SK-N-SH treated with all-trans-retinoic acid at 6 μM for 48 hours (cell line): ENCODE results near the gene SLC30A4.
"Not testable (repeated sequence)": the region's sequence is repeated elsewhere in the genome, so short reads cannot be mapped to it uniquely, and the experiment has no call there.

Experiments used
- ATAC-seq: fragments of 200-7000 bp; cut with Tn5 transposase; 3 replicates; pipeline ENCODE4 v1.9.1; 2020; ENCODE audit warnings: mild to moderate bottlenecking, moderate library complexity
- ARNTL ChIP-seq: fragments of 450-650 bp; formaldehyde crosslinking; IDR thresholded peaks from 2 replicates; pipeline ENCODE4 v1.5.0; 2020; ENCODE audit warnings: low read depth, mild to moderate bottlenecking, moderate library complexity, borderline replicate concordance
- CSDC2 ChIP-seq: fragments of 250-450 bp; sonication (Bioruptor Pico); IDR thresholded peaks from 2 replicates; pipeline ENCODE4 v1.5.0; 2020; ENCODE audit warnings: mild to moderate bottlenecking, moderate library complexity
- ESRRG ChIP-seq: fragments of 250-450 bp; sonication (Bioruptor Pico); IDR thresholded peaks from 2 replicates; pipeline ENCODE4 v1.6.1; 2021; ENCODE audit warnings: mild to moderate bottlenecking
- GLIS3 ChIP-seq: fragments of 250-450 bp; sonication (Bioruptor Pico); IDR thresholded peaks from 2 replicates; pipeline ENCODE4 v1.5.0; 2020; ENCODE audit warnings: mild to moderate bottlenecking, moderate library complexity
- ISL1 ChIP-seq: fragments of 250-450 bp; sonication (Bioruptor Pico); IDR thresholded peaks from 2 replicates; pipeline ENCODE4 v2.1.2; 2022; ENCODE audit warnings: mild to moderate bottlenecking, moderate library complexity
- PPARA ChIP-seq: fragments of 250-450 bp; sonication (Bioruptor Pico); IDR thresholded peaks from 2 replicates; pipeline ENCODE4 v1.5.0; 2020; ENCODE audit warnings: mild to moderate bottlenecking, borderline replicate concordance
- RARB ChIP-seq: fragments of 250-450 bp; sonication (Bioruptor Pico); IDR thresholded peaks from 2 replicates; pipeline ENCODE4 v1.8.0; 2021; ENCODE audit warnings: mild to moderate bottlenecking, moderate library complexity
- SNAI2 ChIP-seq: fragments of 250-450 bp; sonication (Bioruptor Pico); IDR thresholded peaks from 2 replicates; pipeline ENCODE4 v1.5.0; 2020; ENCODE audit warnings: mild to moderate bottlenecking, moderate library complexity
- TCF4 ChIP-seq: fragments of 250-450 bp; sonication (Bioruptor Pico); IDR thresholded peaks from 2 replicates; pipeline ENCODE4 v1.8.0; 2021; ENCODE audit warnings: mild to moderate bottlenecking, moderate library complexity, borderline replicate concordance
- TOX ChIP-seq: fragments of 250-450 bp; sonication (Bioruptor Pico); IDR thresholded peaks from 2 replicates; pipeline ENCODE4 v1.8.0; 2021; ENCODE audit warnings: mild to moderate bottlenecking, moderate library complexity, borderline replicate concordance
- ZC3H10 ChIP-seq: fragments of 250-450 bp; sonication (Bioruptor Pico); IDR thresholded peaks from 2 replicates; pipeline ENCODE4 v1.5.1; 2021; ENCODE audit warnings: mild to moderate bottlenecking, moderate library complexity
- ZFP3 ChIP-seq: fragments of 250-450 bp; sonication (Bioruptor Pico); IDR thresholded peaks from 2 replicates; pipeline ENCODE4 v1.5.0; 2020; ENCODE audit warnings: mild to moderate bottlenecking, moderate library complexity
- ZFP30 ChIP-seq: fragments of 450-650 bp; formaldehyde crosslinking; IDR thresholded peaks from 2 replicates; pipeline ENCODE4 v1.5.0; 2022; ENCODE audit warnings: mild to moderate bottlenecking, moderate library complexity
- ZNF565 ChIP-seq: fragments of 450-650 bp; formaldehyde crosslinking; conservative IDR thresholded peaks from 2 replicates; pipeline ENCODE4 v1.5.0; 2020; ENCODE audit warnings: low read depth, mild to moderate bottlenecking, moderate library complexity
- ZNF70 ChIP-seq: fragments of 450-650 bp; formaldehyde crosslinking; IDR thresholded peaks from 2 replicates; pipeline ENCODE4 v1.5.0; 2020; ENCODE audit warnings: mild to moderate bottlenecking, moderate library complexity
- ZNF8 ChIP-seq: fragments of 450-650 bp; formaldehyde crosslinking; IDR thresholded peaks from 2 replicates; pipeline ENCODE4 v1.5.0; 2020; ENCODE audit warnings: mild to moderate bottlenecking, moderate library complexity
- TF ChIP-seq, protein P1 (sequence below): fragments of 250-450 bp; sonication (Bioruptor Pico); IDR thresholded peaks from 2 replicates; pipeline ENCODE4 v1.5.1; 2020; ENCODE audit warnings: low read depth, mild to moderate bottlenecking, moderate library complexity
- TF ChIP-seq, protein P2 (sequence below): fragments of 250-450 bp; sonication (Bioruptor Pico); IDR thresholded peaks from 2 replicates; pipeline ENCODE4 v1.8.0; 2020; ENCODE audit warnings: mild to moderate bottlenecking, moderate library complexity, borderline replicate concordance
- TF ChIP-seq, protein P3 (sequence below): fragments of 250-450 bp; sonication (Bioruptor Pico); IDR thresholded peaks from 2 replicates; pipeline ENCODE4 v1.8.0; 2021; ENCODE audit warnings: low read depth, mild to moderate bottlenecking, moderate library complexity, borderline replicate concordance

Gene SLC30A4

DNA sequence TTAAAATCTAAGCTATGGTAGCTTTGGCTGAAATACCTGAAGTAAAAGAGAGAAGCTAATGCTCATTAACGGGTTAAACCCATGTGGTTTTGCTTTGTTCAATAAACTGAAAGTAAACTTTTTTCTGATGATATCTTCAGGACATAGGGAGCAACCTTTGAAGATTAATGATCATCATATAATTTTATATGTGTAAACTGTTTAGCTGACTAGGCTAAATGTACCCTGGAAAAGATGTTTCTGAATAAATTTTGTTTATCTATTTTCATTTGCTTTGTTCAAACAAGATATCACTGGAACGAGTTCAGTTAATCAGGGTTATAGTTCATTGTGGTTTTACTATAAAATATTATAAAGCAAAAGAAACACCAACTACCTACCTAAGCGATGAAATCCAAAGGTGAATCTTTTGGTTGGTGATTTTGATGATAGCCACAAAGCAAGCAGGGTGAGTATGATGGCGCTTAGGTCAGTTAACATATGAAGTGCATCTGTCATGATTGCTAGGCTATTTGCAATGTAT is 11.7 kb downstream of the SLC30A4 start:
- no peak for ATAC-seq
- no peak for TF ChIP-seq SNAI2 (CRISPR knock-in tag)
- TF ChIP-seq, protein P1, sequence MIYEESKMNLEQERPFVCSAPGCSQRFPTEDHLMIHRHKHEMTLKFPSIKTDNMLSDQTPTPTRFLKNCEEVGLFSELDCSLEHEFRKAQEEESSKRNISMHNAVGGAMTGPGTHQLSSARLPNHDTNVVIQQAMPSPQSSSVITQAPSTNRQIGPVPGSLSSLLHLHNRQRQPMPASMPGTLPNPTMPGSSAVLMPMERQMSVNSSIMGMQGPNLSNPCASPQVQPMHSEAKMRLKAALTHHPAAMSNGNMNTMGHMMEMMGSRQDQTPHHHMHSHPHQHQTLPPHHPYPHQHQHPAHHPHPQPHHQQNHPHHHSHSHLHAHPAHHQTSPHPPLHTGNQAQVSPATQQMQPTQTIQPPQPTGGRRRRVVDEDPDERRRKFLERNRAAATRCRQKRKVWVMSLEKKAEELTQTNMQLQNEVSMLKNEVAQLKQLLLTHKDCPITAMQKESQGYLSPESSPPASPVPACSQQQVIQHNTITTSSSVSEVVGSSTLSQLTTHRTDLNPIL (CRISPR knock-in tag), result no peak
- no peak for TF ChIP-seq RARB (CRISPR knock-in tag)
- no peak for TF ChIP-seq ZNF8 (CRISPR knock-in tag)
- no peak for TF ChIP-seq ZC3H10 (CRISPR knock-in tag)
- no peak for TF ChIP-seq GLIS3
- TF ChIP-seq ZNF565 (CRISPR knock-in tag), result no peak
- TF ChIP-seq, protein P2, sequence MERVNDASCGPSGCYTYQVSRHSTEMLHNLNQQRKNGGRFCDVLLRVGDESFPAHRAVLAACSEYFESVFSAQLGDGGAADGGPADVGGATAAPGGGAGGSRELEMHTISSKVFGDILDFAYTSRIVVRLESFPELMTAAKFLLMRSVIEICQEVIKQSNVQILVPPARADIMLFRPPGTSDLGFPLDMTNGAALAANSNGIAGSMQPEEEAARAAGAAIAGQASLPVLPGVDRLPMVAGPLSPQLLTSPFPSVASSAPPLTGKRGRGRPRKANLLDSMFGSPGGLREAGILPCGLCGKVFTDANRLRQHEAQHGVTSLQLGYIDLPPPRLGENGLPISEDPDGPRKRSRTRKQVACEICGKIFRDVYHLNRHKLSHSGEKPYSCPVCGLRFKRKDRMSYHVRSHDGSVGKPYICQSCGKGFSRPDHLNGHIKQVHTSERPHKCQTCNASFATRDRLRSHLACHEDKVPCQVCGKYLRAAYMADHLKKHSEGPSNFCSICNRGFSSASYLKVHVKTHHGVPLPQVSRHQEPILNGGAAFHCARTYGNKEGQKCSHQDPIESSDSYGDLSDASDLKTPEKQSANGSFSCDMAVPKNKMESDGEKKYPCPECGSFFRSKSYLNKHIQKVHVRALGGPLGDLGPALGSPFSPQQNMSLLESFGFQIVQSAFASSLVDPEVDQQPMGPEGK, result no peak
- no peak for TF ChIP-seq TCF4
- TF ChIP-seq ZFP3, result no peak
- TF ChIP-seq, protein P3, sequence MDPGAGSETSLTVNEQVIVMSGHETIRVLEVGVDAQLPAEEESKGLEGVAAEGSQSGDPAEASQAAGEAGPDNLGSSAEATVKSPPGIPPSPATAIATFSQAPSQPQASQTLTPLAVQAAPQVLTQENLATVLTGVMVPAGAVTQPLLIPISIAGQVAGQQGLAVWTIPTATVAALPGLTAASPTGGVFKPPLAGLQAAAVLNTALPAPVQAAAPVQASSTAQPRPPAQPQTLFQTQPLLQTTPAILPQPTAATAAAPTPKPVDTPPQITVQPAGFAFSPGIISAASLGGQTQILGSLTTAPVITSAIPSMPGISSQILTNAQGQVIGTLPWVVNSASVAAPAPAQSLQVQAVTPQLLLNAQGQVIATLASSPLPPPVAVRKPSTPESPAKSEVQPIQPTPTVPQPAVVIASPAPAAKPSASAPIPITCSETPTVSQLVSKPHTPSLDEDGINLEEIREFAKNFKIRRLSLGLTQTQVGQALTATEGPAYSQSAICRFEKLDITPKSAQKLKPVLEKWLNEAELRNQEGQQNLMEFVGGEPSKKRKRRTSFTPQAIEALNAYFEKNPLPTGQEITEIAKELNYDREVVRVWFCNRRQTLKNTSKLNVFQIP (CRISPR knock-in tag), result no peak

DNA sequence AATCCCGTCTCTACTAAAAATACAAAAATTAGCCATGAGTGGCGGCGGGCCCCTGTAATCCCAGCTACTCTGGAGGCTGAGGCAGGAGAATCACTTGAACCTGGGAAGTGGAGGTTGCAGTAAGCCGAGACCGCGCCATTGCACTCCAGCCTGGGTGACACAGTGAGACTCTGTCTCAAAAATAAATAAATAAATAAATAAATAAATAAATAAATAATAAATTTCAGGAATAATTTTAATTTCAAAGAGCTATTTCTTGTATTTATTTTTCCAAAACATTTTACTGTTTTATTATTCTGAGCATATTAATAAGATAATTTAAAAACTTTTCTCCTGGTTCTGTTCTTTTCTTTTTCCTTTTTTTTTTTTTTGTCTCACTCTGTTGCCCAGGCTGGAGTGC is 15.4 kb downstream of the SLC30A4 start:
- ATAC-seq, result not testable (repeated sequence)

DNA sequence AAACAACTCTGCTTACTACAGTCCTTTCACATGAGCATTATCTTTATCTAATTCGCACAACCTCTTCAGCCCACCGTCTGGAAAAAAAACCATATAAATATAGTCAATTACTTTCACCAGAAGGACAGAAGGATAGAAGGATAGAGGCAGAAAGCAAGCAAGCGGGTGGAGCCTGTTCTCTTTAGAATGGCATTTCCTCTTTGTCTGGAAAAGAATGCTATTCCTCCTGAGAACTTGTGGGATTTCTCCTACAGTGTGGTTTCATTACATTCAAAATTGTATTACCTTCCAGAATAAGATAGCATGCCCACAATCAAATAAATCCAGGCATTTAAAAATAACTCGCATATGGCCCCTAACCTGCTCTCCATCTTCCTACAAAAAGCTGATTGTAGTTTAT is 23.1 kb downstream of the SLC30A4 start:
- ATAC-seq, result peak; percentile 85
- TF ChIP-seq PPARA (CRISPR knock-in tag) (no peak), ZFP3 (no peak), ZC3H10 (CRISPR knock-in tag) (no peak), ISL1 (CRISPR knock-in tag) (0 out of 2 replicates have a peak, but pooled peaks have one; percentile 16)
- TF ChIP-seq, protein P1 (CRISPR knock-in tag), result no peak

DNA sequence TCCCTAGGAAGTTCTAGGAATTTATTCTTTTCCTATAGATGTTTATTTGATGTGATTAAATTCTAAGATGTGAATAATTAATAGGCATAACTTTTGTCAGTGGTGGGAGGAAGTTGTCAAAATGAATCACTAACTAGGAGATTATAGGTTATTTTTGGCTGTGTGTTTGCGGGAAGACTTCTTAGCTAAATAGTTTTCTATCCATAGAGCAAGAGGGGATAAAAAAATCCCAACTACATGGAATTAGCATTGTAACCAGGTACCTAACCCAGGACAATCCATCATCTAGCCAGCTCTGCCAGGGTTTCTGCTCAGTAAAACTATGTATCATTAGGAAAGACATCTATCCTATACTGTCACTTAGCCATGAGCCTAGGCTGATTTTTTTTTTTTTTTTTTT is 23.9 kb downstream of the SLC30A4 start:
- TF ChIP-seq ESRRG (CRISPR knock-in tag), result no peak
- TF ChIP-seq, protein P3 (CRISPR knock-in tag), result no peak
- TF ChIP-seq, all 23 proteins: peak for 0
- ATAC-seq, result peak; percentile 36; the same call in 2 of the 3 replicates

DNA sequence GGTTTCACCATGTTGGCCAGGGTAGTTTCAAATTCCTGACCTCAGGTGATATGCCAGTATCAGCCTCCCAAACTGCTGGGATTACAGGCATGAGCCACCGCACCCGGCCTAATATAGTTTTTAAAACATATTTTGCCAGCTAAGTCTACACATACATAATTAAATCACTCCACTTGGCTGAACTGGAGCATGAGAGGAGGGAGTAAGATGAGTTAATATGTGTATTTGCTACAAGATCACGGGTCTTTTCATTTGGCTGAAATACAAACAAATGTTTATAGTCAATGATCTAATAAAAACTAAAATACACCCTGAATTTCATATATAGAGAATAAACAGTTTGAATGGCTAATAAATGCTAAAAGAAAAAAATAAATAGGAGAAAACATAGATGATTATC is 25.3 kb downstream of the SLC30A4 start:
- TF ChIP-seq TCF4 (no peak), ARNTL (CRISPR knock-in tag) (no peak), TOX (CRISPR knock-in tag) (no peak), ZFP30 (CRISPR knock-in tag) (no peak), CSDC2 (no peak), ZNF70 (CRISPR knock-in tag) (no peak), ZNF565 (CRISPR knock-in tag) (no peak)
- TF ChIP-seq, all 23 proteins: peak for 0
- no peak for ATAC-seq
